HG03558 (cell line): ENCODE results near the gene JARID2.

ENCODE experiments used
- ATAC-seq: cut with Tn5 transposase; IDR thresholded peaks from one replicate; pipeline ENCODE4 v1.9.1; 2021; ENCODE audit warnings: moderate number of reproducible peaks; ENCODE audit not compliant: unreplicated experiment; ENCODE audit errors: extremely low read depth

JARID2 gene

DNA sequence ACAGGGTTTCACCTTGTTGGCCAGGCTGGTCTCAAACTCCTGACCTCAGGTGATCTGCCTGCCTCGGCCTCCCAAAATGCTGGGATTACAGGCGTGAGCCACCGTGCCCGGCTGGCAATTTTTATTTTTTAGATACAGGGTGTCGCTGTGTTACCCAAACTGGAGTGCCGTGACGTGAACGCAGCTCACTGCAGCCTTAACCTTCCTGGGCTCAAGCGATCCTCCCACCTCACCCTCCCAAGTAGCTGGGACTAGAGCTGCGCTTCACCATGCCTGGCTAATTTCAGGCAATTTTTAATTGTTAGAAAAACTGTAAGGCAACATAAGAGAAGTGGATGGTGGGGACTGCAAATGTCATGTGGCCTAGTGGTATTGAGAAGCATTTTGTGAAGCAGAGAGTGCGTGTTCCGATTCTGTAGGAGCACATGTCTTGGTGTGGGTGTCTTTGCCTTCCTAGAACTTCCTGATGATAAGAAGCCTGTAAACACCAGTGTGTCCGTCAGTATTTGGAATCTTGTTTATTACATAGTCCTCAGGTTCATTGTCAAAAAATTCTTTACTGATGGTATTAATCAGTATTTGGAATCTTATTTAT lies 18.0 kb downstream of the JARID2 start:
- no peak for ATAC-seq

DNA sequence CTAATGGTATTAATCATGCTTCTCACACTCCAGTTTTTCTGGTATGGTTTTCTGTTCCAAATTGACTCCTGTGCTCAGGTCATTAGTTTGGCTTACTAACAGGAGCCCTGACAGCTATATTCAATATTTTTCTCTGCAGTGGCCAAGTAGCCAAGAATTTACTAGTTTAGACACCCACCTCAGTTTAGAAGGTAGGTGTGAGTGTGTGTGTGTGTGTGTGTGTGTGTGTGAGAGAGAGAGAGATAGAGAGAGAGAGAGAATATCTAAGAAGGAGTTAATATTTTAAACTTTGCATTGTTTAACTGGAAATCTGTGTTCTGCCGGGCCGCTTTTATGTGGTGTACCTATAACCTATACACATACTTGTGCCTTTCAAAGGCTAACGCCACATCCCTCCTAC lies 18.5 kb downstream of the JARID2 start:
- ATAC-seq, result no peak

DNA sequence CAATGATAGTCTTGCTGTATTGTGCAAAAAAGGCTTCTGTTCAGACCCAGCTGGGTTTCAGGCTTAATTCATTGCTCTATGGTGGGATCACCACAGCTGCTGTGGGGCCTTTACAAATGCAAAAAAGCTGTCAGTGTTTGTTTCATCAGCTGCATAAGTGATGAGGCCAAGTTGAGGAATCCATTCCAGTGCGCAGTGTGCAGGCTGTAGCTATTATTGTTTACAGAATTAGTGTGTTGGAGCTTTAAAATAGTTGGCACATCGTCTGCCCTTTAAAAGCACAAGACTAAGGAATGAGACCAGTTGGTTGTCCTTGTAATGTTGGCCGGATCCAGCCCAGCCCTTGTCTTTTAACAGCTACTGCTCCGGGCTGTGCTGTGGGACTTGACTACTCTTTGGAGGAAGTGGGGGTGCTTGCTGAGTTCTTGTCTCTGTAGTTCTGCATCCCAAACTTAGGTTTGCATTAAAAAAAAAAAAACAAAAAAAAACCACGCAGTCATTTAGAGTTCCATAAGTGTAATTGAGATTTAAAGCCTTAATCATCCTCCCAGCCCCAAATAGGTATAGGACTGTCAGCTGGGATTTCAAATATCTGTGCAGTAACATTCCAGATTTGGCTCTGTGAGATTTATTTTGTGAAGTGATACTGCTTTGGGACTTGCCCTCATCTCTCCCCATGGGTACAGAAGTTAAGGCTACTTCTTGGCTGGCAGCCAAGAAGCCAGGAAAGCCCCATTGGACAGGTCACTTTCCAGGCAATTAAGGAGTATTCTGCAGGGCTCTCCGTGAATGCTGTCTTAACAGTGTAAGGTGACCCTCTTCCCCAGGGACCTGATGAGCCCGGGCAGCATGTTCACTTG lies 19.3 kb downstream of the JARID2 start:
- no peak for ATAC-seq

DNA sequence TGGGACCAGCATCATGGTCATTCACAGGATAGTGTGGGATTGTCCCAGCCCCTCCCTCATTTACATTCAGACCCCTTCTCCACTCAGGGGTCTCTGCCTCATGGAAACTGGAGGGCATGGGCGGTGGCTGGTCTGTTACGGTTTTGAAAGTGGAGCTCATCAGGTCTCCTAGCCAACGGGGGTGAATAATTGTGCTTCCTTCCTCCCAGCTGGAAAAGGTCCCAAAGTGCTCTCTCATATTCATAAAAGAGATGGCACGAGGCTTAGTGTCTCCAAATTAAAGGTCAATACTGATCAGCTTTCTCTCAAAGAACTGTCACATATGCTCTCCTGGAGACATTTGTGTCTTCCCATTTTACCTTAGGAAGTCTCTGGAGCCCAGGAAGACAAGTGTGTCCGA lies 19.9 kb downstream of the JARID2 start:
- ATAC-seq, result no peak

DNA sequence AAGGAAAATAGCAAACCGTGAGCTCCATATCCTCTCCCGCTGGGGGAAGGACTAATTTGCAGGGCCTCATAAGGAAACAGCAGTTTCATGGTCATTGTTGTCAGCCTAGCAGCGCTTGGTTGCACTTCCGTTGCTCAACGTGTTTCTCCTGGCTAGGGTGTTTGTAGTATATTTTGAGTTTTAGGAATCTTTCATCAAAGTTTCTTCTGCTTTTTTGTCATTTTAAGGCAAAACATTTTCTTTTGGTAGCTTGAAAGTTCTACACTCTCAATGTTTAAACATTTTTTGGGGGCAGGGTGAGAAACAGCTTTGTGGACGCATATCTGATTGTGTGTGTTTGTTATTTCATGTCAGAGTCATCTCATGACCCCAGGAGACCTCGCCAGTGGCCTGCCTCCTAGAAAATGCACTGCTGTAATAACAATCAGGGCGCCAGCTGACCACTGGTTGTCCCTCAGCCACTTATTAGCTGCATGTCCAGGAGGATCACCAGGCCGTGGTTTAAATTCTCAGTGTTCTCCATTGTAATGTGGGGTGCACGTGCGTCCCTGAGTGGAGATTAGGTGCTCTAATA lies 20.6 kb downstream of the JARID2 start:
- ATAC-seq, result no peak

DNA sequence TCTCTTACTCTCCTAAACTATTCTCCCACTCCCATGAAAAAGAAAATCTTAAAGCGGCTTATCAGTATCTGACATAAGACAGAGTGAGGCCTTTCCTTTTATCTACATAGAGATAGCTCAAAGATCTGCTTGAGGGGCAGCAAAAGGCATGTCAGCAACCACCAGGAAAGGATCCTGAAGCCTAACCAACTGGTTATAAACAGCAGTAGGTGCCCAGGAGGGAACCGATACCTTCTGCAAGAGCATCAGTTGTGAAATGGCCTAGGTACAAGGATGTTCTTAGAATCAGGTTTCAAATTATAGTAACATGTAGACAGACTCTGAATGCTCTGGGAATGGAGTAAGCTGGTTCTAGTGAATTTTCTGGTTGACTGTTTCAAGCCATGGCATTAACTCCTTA lies 21.4 kb downstream of the JARID2 start:
- ATAC-seq, result no peak

DNA sequence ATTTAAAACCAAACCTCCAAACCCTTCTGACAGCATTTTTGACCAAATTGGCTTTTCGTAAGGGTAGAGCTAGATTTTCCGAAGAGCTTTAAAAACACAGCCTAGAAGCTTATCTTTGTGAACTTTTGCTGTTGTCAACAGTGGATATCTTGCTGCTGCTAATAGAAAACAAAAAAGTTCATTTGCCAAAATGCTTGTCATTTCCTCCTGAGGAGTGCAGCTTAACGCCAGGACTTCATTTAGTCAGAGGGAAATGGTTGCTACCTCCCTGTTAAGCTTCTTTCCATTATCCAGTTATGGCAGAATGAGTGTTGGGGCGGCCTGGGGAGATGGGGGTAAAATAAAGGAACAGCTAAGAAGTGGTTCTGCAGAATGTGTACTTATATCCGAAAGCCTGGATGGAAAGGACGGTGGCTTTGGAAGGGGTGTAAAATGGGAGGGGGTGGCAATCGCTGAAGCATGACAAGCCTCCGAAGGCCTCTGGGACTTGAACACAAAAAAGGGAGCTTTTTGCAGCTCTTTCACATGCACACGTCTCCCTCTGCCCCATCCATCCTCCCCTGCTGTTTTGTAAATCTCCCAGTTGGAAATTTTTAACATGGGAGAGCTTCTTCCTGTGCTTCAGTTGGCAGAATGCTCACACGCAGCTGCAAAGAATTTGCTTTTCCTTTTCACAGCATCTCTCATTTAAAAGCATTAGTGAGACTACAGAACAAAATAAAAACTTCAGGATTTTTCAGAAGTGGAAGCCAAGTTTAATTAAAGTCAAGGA lies 22.5 kb downstream of the JARID2 start:
- ATAC-seq, result no peak

DNA sequence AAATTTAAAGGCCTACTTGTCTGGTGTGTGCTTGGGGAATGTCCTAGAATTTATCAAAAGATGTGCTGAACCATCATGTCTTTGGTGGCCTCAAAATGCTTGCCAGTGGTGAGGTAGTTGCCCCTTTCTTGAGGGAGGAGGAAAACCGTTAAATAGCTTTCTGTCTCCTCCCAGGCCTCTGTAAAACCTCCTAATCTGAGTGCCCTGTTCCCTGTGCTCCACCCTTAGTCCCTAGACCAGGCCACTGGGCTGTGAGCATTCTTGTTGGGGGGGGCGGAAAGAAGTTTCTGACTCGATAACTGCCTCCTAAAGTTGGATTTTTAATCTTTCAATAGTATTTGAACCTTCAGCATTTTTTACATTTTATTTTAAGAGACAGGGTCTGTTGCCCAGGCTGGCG lies 23.1 kb downstream of the JARID2 start:
- no peak for ATAC-seq

DNA sequence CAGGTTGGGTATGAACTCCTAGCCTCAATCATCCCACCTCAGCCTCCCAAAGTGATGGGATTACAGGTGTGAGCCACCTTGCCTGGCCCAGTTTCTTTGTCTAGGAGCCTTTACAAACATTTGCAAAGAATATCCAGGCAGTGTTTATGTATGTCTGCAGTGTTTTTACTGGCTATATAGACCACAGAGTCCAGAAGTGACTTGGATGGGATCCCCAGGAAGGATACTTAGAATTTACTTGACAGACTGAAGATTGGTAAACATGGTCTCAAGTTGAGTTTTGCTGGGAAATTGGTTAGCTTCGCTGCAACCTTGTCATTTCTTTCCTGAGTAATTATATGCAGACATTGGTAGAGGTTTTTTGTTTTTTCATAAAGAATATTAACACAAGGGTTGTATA lies 23.8 kb downstream of the JARID2 start:
- ATAC-seq, result no peak

DNA sequence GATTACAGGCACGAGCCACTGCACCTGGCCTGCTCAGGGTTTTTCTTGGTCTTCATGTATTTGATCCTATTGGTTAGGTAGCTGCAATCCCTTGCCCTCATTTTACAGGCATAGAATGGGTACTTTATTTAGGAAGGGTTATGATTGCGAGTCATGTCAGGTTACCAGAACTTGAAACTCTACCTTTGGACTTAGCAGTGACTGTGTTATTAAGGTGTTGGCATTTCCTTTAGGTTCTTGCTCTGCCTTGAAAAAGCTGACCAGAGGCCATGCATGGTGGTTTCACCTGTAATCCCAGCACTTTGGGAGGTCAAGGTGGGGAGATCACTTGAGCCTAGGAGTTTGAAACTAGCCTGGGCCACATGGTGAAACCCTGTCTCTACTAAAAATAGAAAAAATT lies 24.5 kb downstream of the JARID2 start:
- no peak for ATAC-seq

DNA sequence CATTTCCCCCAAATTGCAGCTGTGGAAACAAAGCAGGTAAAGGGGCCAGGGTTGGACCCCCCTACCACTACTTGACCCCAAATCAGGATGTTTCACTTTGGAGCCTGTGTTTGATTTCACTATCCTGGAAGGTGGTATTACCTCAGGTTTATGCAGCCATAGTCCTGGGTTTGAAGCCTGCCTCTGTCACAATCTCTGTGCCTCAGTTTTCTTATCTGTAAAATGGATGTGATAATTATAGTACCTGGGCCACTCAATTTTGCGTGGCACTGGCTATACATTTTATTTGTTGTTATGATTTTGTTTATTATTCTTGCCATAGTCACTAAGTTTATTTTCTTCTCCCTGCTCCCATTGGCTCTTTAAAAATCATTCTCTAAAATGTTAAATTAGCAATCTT lies 26.7 kb downstream of the JARID2 start:
- no peak for ATAC-seq

DNA sequence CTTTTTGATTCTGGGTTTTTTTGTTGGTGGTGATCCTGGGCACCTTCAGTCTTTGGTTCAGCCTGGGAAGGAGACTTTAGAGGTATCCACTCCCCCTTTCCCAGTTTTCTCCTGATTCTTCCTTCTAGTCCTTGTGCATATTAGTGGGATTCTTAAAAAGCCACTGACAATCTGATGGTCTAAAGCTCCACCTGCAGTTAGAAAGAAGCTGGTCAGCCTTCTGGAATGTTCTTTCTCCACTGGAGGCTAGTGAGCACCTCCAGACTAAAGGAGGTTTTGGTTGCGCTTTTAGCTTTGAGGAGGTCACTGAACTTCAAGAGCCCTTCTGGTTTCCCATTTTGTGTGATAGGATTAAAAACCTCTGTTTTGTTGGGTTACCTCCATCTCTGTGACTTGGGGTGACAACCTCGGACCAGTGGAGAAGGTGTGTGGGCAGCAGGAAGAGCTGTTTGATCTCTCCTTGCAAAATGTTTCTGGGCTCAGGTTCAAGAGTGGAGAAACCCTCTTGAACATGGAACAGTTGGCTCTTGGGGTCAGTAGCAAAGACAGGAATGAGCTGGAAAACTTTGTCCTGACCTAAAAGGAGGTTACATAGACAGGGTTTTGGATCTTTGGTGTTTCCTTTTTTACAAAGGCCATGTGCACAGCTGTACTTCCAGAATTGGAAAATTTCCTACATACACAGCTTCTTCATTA lies 29.0 kb downstream of the JARID2 start:
- ATAC-seq, result no peak

DNA sequence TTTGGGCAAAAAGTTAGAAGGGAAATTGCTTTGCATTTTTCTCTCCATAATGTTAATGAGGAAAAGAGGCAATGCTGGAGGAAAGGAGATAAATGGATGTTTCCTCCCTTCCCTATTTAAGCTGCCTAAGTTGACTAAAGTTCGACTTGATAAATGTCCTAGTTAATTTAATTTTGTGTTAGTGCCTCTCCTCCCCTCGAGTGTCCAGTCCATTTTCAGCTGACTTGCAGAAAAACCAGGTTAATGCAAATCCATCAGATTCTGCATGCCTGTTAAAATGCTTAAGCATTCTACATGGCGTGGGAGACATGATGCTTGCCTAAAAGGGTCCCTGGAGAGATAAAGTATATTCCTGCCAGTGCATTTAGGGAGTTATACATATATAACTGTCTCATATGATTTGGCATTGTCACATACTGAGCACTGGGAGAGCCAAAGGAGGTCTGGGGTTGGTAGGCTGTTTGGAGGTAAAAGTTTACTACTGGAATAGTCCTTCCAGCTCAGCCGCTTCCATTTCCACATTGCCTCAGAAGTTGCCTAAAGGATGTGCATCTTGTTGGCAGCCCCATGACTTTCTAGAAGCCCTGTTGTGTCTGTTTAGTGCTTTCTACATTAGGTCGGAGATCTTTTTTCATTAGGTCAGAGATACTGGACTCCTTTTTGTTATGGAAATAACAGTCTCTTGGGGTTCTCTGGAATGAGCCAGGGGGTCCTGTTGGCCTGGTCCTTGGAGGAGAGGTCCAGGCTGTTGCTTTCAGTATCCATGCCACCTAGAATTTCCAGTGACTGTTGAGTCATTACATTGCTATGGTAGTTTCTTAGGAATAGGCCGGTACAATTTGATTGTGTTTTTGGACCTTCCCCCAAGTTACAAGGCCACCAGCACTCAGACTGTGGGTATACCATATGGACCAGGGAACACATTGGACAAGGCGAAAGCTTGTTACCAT lies 30.4 kb downstream of the JARID2 start:
- no peak for ATAC-seq

DNA sequence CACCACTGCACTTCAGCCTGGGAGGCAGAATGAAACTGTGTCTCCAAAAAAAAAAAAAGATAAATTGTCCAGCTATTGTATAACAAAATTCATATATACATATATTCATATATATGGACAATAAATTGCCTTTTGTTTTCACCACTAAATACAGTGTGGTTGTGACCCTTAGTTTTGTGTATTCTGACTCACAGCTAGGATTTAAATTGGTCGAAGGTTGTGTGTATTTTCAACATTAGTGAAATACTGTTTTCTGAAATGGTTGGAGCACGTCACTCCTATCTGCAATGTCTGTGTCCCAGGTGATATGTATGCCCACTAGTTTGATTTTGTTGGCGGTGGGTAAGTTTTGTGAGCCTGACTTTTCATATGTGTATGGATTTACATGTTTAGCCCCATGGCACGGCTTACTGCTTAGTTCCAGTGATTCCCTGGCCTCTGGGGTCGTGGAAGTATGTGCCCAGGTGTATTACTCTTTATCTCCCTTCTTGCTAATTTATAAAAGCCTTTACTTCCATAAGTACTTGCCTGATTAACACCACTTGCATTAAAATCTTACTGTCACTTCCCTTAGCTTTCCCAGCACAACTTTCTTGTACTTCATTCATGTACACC lies 33.3 kb downstream of the JARID2 start:
- ATAC-seq, result no peak

DNA sequence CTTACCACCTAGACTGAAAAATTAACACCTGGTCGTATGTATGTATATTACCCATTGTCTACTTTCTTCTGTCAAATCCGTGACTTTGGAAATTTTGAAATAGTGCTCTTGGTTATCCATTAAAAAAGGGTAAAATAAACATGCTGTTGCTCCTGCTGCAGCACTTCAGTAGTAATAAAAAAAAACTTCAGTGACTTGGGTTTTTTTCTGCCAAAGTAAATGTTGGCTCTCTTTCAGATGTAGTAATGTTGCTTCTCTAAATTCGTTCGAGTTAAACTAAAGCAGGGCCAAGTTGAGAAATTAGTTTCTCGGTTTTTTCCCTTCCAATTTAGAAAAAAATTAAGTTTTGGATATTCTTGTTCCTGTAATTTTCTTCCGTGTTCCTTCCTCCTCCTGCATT lies 34.2 kb downstream of the JARID2 start:
- no peak for ATAC-seq

DNA sequence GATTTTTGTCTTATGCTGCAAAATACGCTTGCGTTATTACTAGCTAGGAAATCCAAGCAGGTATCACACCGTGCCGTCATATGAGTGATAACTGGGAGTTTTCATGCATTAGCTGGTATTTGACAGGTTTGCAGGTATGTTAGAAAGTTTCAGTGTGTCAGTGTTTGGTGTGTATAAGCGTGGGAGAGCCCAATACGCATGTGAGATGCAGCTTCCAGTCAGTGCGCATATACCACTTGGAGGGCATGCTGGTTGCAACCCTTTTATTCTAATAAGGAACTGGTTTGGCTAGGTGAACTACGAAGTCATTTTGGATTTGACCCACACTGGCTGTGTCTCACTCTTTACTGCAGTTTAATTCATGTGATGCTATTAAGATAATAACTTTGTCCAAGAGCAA lies 35.1 kb downstream of the JARID2 start:
- no peak for ATAC-seq

DNA sequence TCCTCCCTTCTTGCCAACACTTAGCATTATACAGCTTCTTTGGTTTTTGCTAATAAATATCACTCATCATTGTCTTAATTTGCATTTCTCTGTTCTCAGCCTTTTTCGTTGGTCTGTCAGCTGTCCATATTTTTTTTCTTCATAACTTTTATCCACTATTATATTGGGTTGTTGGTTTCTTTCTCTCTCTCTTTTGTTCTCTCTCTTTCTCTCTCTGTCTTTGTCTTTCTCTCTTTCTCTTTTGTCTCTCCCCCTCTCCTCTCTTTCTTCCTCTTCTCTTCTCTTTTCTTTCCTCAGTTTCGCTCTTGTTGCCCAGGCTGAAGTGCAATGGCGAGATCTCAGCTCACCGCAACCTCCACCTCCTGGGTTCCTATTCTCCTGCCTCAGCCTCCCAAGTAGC lies 36.5 kb downstream of the JARID2 start:
- no peak for ATAC-seq

DNA sequence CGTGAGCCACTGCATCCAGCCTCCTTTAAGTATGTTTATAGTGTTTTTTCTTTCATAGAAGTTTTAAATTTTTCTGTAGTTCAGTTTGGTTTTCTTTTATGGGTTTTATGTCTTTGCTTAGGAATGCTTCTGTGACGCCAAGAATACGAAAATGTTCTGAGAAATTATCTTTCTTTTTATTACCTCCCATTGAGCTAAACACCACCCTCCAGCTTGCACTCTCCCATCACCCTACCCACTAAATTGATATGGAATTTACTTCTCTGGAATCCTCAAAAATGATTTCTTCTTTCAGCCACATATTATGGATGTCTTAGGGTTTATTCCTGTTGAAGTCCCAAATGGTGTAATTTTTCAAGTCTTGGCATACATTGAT lies 38.1 kb downstream of the JARID2 start:
- no peak for ATAC-seq

DNA sequence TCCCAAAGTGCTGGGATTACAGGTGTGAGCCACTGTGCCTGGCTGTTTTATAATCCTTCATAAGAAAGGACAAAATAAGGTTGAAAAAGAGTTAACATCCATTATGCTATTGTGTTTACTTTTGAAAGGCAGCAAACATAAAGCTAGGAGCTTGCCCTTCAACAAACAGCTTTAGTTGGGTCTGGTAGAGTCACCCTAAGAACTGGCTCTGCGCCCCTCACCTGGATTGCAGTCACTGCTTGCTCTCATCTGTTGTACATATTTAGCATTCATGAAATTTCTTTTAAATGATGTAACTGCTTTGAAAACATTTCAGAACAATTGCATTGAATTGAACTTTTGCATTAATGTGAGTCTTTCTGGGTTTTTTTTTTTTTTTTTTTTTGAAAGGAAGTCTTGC lies 38.9 kb downstream of the JARID2 start:
- no peak for ATAC-seq
